GM15510 (cell line): ENCODE data around the gene PTPN21.

Source experiments
- POLR2A ChIP-seq: IDR thresholded peaks from 3 replicates; pipeline ENCODE4 v1.6.1; 2011; ENCODE audit warnings: borderline replicate concordance; ENCODE audit not compliant: insufficient read length; ENCODE audit errors: extremely low read depth

PTPN21 gene

DNA sequence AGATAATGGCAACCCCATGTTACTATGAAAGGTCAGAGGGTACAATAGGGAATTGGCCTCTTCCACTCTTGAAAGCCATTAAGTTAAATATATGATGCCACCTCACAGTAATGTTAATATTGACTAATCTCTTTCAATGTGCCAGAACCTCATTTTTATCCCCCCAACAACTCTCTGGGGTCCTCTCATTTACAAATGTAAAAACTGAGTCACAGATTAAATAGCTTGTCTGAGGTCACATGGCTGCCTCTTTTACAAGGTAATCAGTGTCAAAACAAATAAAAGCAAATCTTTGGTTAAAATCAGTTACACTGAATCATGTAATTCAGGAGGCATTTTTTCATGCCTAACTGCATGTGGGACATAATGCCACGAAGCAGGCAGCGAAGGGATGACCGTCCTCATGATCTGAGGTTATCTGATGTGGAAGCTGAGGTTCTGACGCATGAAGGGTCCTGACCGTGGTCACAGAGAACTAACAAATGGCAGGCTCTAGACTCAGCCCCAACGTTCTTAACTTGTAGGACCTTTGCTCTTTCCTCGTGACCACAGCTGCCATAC is 78.5 kb downstream of the PTPN21 start:
- TF ChIP-seq POLR2A = no peak

DNA sequence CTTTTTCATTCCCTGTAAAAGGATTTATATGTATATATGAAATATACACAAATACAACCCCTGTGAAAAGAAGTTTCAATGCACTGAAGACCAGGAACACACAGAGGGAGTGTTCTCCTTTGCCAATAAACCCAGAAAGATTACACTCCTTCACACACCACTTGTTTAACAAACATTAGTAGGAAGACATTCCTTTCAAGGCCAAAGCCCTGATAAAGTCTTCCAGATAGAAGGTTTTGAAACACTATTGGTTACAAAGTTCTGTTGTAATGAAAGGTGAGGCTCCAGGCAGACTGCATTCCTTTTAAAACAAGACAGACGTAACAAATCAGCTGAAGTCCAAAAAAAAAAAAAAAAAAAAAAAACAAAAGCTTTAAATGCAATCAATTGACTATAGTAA is 81.0 kb downstream of the PTPN21 start:
- no peak for TF ChIP-seq POLR2A

DNA sequence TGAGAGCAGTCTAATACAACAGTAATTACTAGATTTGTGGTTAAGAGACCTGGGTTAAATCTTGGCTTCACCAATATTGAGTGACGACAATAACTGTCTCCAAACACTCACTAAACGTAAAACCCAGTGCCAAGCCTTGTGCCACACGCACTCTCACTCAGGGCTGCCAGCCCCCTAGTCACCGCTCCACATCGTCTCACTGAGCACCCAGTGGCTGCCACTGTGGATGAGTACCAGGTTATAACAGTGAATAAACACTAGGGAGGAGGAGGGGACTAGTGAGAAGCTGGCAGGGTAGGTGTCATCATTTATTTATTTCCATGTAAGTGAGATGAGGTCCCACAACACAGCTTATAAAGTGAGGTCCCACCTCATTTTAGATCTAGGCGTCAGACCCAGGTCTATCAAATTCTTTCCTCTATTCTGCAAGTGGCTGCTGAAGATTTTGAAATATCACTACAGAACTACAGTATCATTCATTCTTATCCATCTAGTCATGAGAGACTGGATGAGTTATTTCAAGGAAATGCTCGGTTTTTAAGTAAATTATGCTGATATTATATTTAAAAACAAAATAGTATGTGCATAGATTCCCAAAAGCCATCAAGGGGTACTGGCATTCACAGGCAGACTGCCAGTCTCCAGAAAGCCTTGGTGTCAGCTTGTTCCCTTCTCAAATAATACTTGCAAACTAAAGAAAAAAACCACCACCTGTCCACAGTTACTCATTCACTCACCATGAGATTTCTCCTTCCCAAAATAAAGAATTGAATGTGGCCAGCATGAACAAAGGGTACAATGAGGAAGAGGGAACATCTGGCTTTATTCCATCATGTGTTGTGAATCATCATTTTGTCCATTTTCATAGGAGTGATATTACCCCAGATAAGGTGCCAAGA is 84.0 kb downstream of the PTPN21 start:
- no peak for TF ChIP-seq POLR2A

DNA sequence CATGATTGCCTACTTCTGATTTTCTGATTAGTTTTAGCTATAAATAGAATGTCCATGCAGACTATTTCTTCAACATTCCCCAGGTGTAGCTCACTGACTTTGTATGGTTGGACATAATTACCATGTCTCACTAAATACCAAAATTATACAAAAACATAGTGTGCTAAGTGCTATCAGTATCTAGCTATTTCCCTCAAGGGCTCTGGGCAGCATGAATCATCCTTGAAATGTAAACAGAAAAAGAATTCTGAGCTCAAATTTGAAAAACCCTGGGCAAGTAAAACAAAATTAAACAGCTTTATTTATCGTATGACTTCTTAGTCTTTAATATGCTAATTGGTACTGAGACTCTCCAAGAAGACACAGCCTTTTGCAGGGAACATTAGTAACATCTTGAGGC is 86.4 kb downstream of the PTPN21 start:
- no peak for TF ChIP-seq POLR2A

DNA sequence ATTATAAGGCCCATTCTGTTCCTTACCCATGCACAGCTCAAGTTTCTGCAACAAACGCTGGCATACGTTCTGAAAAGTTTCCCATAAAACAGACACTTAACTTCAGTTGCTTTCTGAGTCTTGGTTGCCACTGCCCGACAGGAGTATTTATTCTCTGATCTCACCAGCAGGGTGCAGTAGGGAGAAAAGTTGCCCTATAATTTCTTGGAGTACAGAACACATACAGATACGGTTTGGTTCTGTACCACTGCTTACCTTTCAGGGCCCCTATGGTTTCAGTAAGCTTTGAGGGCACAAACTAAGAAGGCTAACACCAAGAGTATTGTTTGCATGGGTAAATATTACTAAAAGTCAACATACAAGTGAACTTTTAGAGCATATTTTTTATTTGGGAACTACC is 91.5 kb downstream of the PTPN21 start:
- TF ChIP-seq POLR2A = no peak

DNA sequence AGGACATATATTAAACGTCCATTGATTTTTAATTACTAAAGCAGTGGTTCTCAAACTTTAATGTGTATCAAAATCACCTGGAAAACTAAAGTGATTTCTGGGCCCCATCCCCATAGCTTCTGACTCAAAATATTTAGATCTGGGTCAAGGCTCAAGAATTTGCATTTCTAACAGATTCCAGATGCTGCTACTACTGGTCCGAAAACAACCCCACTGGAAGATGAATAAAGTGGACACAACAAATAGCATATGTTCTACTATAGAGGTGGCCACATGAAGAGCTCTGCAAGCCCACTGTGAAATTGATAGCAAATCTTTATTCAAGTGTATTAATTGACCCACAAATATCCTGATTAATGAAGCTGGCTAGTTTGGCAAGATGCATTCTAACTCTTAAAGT is 99.9 kb downstream of the PTPN21 start:
- no peak for TF ChIP-seq POLR2A

DNA sequence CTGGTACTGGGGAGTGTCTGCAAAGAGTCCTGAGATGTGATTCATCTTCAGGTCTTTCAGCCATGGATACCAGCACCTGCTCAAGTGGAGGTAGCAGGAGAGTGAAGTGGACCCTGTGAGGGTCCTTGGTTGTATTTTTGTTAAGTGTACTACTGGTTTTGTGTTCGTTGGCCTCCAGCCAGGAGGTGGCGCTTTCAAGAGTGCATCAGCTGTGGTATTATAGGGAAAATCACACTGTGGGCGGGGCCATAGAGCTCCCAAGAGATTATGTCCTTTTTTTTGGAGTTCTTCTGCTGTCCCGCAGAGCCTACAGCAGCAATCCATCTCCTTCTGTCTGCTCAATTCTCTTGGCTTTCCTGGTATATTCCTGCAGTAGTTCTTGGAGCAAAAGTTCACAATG is 102.6 kb downstream of the PTPN21 start:
- no peak for TF ChIP-seq POLR2A

DNA sequence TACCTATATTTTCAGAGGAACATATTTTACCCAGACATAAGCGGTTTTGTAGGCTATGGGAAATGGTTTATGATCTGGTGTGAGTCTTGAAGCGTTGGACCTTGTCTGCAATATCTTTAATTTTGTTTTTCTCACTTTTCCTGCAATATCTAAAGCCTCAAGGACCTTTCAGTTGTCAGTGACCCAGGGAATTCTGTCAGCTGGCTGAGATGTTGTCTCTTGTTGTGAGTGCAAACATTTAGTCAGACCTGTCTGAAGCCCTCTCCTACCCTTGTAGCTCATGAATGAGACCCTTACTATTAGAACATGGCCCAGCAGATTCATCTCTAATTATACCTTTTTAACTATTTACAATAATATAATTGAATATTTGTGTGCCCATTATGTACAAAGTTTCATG is 115.7 kb downstream of the PTPN21 start:
- no peak for TF ChIP-seq POLR2A

DNA sequence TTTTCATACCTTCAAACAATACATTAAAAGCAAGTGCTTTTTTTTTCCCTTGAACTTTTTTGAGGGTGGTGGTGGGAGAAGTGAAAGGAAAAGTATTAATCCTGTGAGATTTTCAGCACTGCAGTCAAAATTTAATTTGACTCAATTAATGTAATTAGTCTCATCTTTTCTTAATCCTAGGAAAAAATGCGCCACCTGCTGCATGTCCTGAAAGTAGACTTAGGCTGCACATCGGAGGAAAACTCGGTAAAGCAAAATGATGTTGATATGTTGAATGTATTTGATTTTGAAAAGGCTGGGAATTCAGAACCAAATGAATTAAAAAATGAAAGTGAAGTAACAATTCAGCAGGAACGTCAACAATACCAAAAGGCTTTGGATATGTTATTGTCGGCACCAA is 117.1 kb downstream of the PTPN21 start:
- TF ChIP-seq POLR2A = no peak

DNA sequence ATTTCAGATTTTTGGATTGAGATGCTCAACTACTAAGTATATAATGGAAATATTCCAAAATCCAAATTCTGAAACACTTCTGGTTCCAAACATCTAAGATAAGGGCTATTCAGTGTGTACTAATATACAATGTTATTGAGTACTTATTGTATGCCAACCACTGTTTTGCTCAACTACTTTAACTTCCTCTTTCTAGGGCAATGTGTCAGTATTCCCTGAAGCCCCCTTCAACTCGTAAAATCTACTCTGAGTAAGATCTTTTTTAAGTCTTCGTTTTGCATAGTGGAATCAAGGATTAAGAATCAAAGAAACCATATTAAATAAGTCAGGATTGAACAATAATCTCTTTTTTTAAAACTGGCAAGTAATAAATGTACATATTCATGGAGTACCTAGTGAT is 123.8 kb downstream of the PTPN21 start:
- TF ChIP-seq POLR2A = no peak

DNA sequence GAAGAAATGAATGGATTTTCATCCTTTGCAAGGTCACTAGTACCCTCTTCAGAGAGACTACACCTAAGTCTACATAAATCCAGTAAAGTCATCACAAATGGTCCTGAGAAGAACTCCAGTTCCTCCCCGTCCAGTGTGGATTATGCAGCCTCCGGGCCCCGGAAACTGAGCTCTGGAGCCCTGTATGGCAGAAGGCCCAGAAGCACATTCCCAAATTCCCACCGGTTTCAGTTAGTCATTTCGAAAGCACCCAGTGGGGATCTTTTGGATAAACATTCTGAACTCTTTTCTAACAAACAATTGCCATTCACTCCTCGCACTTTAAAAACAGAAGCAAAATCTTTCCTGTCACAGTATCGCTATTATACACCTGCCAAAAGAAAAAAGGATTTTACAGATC is 128.5 kb downstream of the PTPN21 start:
- no peak for TF ChIP-seq POLR2A

DNA sequence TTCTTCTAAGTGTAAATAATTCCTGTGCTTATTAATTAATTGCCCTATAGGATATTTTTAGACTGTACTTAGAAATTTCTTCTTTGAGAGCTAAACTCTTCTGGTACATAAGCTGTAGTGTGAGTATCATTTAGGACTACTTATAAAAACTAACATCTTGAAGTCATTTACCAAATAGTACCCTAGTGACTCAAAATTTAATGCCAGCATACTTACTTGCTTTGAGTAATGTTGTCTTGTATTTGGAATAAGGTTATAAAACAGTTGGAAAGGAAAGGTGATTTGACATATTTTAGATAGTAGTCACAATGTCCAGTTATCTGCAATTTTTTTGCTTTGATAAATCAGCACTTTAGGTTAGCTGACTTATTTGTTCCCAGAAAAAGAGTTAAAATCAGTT is 130.2 kb downstream of the PTPN21 start:
- no peak for TF ChIP-seq POLR2A

DNA sequence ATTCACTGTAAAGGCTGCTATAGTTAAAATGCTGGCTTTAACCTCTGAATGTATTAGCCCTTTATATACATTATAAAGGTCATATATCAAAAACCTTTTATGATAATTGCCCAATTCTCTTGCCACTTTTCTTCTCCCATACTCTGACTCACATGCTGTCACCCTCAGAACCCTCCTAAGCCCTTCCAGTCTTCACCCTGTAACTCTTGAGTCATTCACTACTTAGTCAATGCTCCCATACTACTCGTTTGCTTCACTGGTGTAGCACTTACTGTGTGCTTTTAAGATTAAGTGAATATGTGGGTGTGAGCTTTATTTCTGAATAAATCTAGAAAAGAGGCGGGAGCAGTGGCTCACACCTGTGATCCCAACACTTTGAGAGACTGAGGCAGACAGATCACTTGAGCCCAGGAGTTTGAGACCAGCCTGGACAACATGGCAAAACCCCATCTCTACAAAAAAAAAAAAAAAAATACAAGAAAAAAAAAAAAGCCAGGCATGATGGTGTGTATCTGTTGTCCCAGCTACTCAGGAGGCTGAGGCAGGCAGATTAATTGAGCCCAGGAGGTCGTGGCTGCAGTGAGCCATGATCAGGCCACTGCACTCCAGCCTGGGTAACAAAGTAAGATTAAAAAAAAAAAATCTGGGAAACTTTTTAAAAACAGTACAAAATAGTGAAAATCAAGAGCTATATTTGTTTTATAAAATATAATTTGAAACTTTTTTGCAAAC is 131.7 kb downstream of the PTPN21 start:
- TF ChIP-seq POLR2A = no peak

DNA sequence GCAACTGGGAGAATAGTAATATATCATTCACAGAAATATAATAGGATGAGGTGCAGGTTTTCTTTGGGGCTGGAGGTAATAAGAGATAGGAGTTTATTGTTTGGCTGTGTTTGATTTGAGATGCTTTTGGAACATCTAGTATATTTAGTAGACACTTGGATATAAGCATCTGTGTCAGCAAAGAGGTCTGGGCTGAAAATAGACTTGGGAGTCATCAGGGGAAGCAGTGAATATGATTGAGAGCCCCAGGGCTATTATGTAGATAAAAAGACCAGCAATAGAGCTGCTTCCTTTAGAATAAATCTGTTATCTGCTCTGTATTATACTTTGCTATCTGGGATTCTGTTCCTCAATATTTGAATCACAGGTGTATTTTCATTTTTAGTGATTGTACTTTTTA is 132.8 kb downstream of the PTPN21 start:
- no peak for TF ChIP-seq POLR2A

DNA sequence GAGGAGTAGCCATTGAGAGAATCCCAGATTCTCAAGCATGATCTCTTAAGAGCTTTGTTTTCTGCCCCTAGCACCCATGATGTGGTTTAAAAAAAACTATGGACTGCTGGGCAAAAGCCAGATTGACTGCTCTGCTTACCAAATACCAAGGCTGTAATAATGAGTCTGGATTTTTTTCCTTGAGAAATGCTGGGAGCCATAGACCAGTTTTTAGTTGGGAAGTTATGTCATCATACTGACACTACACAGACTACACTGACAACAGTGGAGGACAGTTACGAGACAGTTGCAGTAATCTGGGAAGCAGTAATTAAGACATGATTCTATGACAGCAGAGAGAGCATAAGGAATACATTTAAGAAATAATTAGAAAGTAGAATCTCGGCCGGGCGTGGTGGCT is 133.5 kb downstream of the PTPN21 start:
- no peak for TF ChIP-seq POLR2A

DNA sequence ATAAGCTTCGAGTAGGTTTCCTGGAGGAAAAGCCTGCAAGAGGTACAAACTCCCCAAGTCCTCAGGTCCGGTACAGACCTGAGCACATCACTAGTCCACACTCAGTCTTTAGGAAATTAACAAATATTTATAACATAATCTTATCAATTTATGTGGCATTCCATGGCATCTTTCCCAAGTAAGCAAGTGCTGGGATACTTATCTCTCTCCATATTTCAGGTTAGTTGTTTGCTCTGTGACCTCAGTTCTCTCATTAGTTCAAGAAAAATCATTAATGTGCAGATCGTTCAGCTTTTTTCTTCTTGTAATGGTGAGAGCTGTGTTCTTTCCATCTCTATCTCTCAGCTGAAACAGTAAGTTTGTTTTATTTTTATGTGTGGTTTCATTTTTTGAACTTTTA is 134.6 kb downstream of the PTPN21 start:
- no peak for TF ChIP-seq POLR2A
